ENCODE measurements around the gene LRRN3. TPM values are rescaled to one million over a fixed set of nuclear protein-coding genes. Genes with fewer than 3 reads are reported as not detected.

LRRN3 gene
- total RNA-seq, 5 donors from 2014 or later (not counting 1 experiment from before 2014, with no cell fraction given): 18.5 to 106 (median 52.3) TPM

- H3K9me3 ChIP-seq: no peaks in the 10 kb centered on the region
- Mint-ChIP-seq H3K4me3 (peak overlapping the region in 2 of 3 donors; percentile 89 to 95), H3K9me3 (no peaks in the 10 kb centered on the region), H3K27ac (peak overlapping the region in 1 of 2 donors; percentile 74), H3K36me3 (peaks cover 10% of the 10 kb centered on the region), H3K4me1 (peaks cover 49 to 71% (median 62%) of the 10 kb centered on the region in 3 donors), H3K27me3 (no peaks in the 10 kb centered on the region)
- H3K4me1 ChIP-seq (ENCODE audit: control insufficient read depth in 1 of 2, extremely low read depth in 1 of 2, insufficient read depth in 2 of 2, low read length in 2 of 2): peaks cover 0 to 59% of the 10 kb centered on the region in 2 experiments
- WGBS (ENCODE audit: insufficient coverage): no CpG with 5 or more reads among the region's 3 CpGs
- no peaks in the 10 kb centered on the region for H3K27me3 ChIP-seq (replicated peaks in 1 of 2; ENCODE audit: control insufficient read depth in 2 of 2, extremely low read depth in 1 of 2, insufficient read depth in 2 of 2, low read length in 1 of 2)
- ATAC-seq (replicated peaks in 1 of 4): no peak
- H3K4me3 ChIP-seq (ENCODE audit: control insufficient read depth in 1 of 2, extremely low read depth in 1 of 2, low read length in 1 of 2): peak overlapping the region in 1 of 2 donors; percentile 52
- H3K27ac ChIP-seq (ENCODE audit: low read length): no peak overlapping the region
- CTCF ChIA-PET: interaction anchor here (0.6 to 2.2 kb wide), 5 partner anchors 14 to 709 kb away, joined by 3 to 5 read pairs (median 3); no protein-coding TSS in a partner anchor
- no peak for DNase-seq
- POLR2A ChIA-PET: no interaction called here
- H3K36me3 ChIP-seq (ENCODE audit: control insufficient read depth in 2 of 2, extremely low read depth in 1 of 2, insufficient read depth in 1 of 2, low read length in 1 of 2): peaks cover 0 to 4% of the 10 kb centered on the region in 2 donors
These were observed 6.1 kb downstream of the LRRN3 start for GRCh38 chr7:111096997-111097396.

- POLR2A ChIA-PET: interaction anchor here in 1 of 2 donors (0.6 kb wide), 1 partner anchor 191 kb away, joined by 4 read pairs; no protein-coding TSS in a partner anchor
- Histone ChIP-seq H3K9me3 (no peaks in the 10 kb centered on the region), H3K36me3 (ENCODE audit: control insufficient read depth in 2 of 2, extremely low read depth in 1 of 2, insufficient read depth in 1 of 2, low read length in 1 of 2) (peaks cover 0 to 4% of the 10 kb centered on the region in 2 donors), H3K27ac (ENCODE audit: low read length) (no peak overlapping the region), H3K27me3 (replicated peaks in 1 of 2; ENCODE audit: control insufficient read depth in 2 of 2, extremely low read depth in 1 of 2, insufficient read depth in 2 of 2, low read length in 1 of 2) (no peaks in the 10 kb centered on the region), H3K4me1 (ENCODE audit: control insufficient read depth in 1 of 2, extremely low read depth in 1 of 2, insufficient read depth in 2 of 2, low read length in 2 of 2) (peaks cover 0 to 70% of the 10 kb centered on the region in 2 experiments), H3K4me3 (ENCODE audit: control insufficient read depth in 1 of 2, extremely low read depth in 1 of 2, low read length in 1 of 2) (peak overlapping the region in 1 of 2 donors; percentile 51)
- peak in 34 of 35 experiments; percentile 34 to 82 (median 56) for DNase-seq
- peak overlapping the region; percentile 43 to 95 (median 58) for H3K4me3 Mint-ChIP-seq
- H3K4me1 Mint-ChIP-seq: peaks cover 48 to 64% (median 55%) of the 10 kb centered on the region in 3 donors
- peak; percentile 77 to 95 (median 84) for ATAC-seq (replicated peaks in 1 of 4)
- WGBS (ENCODE audit: insufficient coverage): no CpG with 5 or more reads among the region's 10 CpGs
- H3K9me3 Mint-ChIP-seq: no peaks in the 10 kb centered on the region
- CTCF ChIA-PET: interaction anchor here (0.5 to 2.2 kb wide), 25 partner anchors 8 to 1434 kb away, joined by 3 to 20 read pairs (median 4); no protein-coding TSS in a partner anchor
- peaks cover 12% of the 10 kb centered on the region for H3K36me3 Mint-ChIP-seq
- H3K27me3 Mint-ChIP-seq: no peaks in the 10 kb centered on the region
- H3K27ac Mint-ChIP-seq: peak overlapping the region; percentile 44 to 75
These were observed 7.3 kb downstream of the LRRN3 start for GRCh38 chr7:111098011-111098925.

- no CpG with 5 or more reads among the region's 1 CpG for WGBS (ENCODE audit: insufficient coverage)
- no peaks in the 10 kb centered on the region for H3K9me3 ChIP-seq
- CTCF ChIA-PET: interaction anchor here (0.5 to 2.2 kb wide), 28 partner anchors 8 to 1434 kb away, joined by 3 to 20 read pairs (median 4); no protein-coding TSS in a partner anchor
- H3K9me3 Mint-ChIP-seq: no peaks in the 10 kb centered on the region
- H3K36me3 Mint-ChIP-seq: peaks cover 13% of the 10 kb centered on the region
- no peak overlapping the region for H3K27ac ChIP-seq (ENCODE audit: low read length)
- peak overlapping the region in 1 of 2 donors; percentile 75 for H3K27ac Mint-ChIP-seq
- no peaks in the 10 kb centered on the region for H3K27me3 ChIP-seq (replicated peaks in 1 of 2; ENCODE audit: control insufficient read depth in 2 of 2, extremely low read depth in 1 of 2, insufficient read depth in 2 of 2, low read length in 1 of 2)
- H3K4me1 ChIP-seq (ENCODE audit: control insufficient read depth in 1 of 2, extremely low read depth in 1 of 2, insufficient read depth in 2 of 2, low read length in 2 of 2): peaks cover 0 to 75% of the 10 kb centered on the region in 2 experiments
- no peak for DNase-seq
- H3K4me3 Mint-ChIP-seq: peak overlapping the region in 2 of 3 donors; percentile 43 to 95
- POLR2A ChIA-PET: interaction anchor here in 1 of 2 donors (0.6 kb wide), 2 partner anchors 19 to 192 kb away, joined by 3 to 4 read pairs; no protein-coding TSS in a partner anchor
- H3K4me1 Mint-ChIP-seq: peaks cover 51 to 64% (median 56%) of the 10 kb centered on the region in 3 donors
- peaks cover 0 to 4% of the 10 kb centered on the region in 2 donors for H3K36me3 ChIP-seq (ENCODE audit: control insufficient read depth in 2 of 2, extremely low read depth in 1 of 2, insufficient read depth in 1 of 2, low read length in 1 of 2)
- H3K4me3 ChIP-seq (ENCODE audit: control insufficient read depth in 1 of 2, extremely low read depth in 1 of 2, low read length in 1 of 2): no peak overlapping the region
- peak in 2 of 4 experiments; percentile 14 to 36 for ATAC-seq (replicated peaks in 1 of 4)
- H3K27me3 Mint-ChIP-seq: no peaks in the 10 kb centered on the region
These were observed 8.0 kb downstream of the LRRN3 start for GRCh38 chr7:111098926-111099250.

- Mint-ChIP-seq H3K4me3 (no peak overlapping the region), H3K9me3 (no peaks in the 10 kb centered on the region), H3K27ac (no peak overlapping the region), H3K27me3 (no peaks in the 10 kb centered on the region), H3K4me1 (peaks cover 52 to 66% (median 63%) of the 10 kb centered on the region in 3 donors), H3K36me3 (peaks cover 22% of the 10 kb centered on the region)
- Histone ChIP-seq H3K36me3 (ENCODE audit: control insufficient read depth in 2 of 2, extremely low read depth in 1 of 2, insufficient read depth in 1 of 2, low read length in 1 of 2) (peaks cover 0 to 4% of the 10 kb centered on the region in 2 donors), H3K27me3 (replicated peaks in 1 of 2; ENCODE audit: control insufficient read depth in 2 of 2, extremely low read depth in 1 of 2, insufficient read depth in 2 of 2, low read length in 1 of 2) (no peaks in the 10 kb centered on the region), H3K9me3 (no peaks in the 10 kb centered on the region), H3K27ac (ENCODE audit: low read length) (no peak overlapping the region), H3K4me3 (ENCODE audit: control insufficient read depth in 1 of 2, extremely low read depth in 1 of 2, low read length in 1 of 2) (no peak overlapping the region), H3K4me1 (ENCODE audit: control insufficient read depth in 1 of 2, extremely low read depth in 1 of 2, insufficient read depth in 2 of 2, low read length in 2 of 2) (peaks cover 0 to 75% of the 10 kb centered on the region in 2 experiments)
- no peak for ATAC-seq (replicated peaks in 1 of 4)
- ChIA-PET POLR2A (no interaction called here), CTCF (no interaction called here)
- no CpG with 5 or more reads among the region's 1 CpG for WGBS (ENCODE audit: insufficient coverage)
- no peak for DNase-seq
These were observed 11.1 kb downstream of the LRRN3 start for GRCh38 chr7:111101856-111102646.

GRCh38 chr7:111103136-111103535, 12.2 kb downstream of the LRRN3 start:
- H3K4me1 ChIP-seq (ENCODE audit: control insufficient read depth in 1 of 2, extremely low read depth in 1 of 2, insufficient read depth in 2 of 2, low read length in 2 of 2): peaks cover 0 to 74% of the 10 kb centered on the region in 2 experiments
- ChIA-PET CTCF (no interaction called here), POLR2A (no interaction called here)
- H3K27me3 ChIP-seq (replicated peaks in 1 of 2; ENCODE audit: control insufficient read depth in 2 of 2, extremely low read depth in 1 of 2, insufficient read depth in 2 of 2, low read length in 1 of 2): no peaks in the 10 kb centered on the region
- no peak overlapping the region for H3K27ac ChIP-seq (ENCODE audit: low read length)
- DNase-seq: no peak
- peaks cover 0 to 4% of the 10 kb centered on the region in 2 donors for H3K36me3 ChIP-seq (ENCODE audit: control insufficient read depth in 2 of 2, extremely low read depth in 1 of 2, insufficient read depth in 1 of 2, low read length in 1 of 2)
- Mint-ChIP-seq H3K4me3 (no peak overlapping the region), H3K36me3 (peaks cover 22% of the 10 kb centered on the region), H3K27ac (no peak overlapping the region), H3K4me1 (peaks cover 48 to 64% (median 57%) of the 10 kb centered on the region in 3 donors), H3K27me3 (no peaks in the 10 kb centered on the region), H3K9me3 (no peaks in the 10 kb centered on the region)
- H3K9me3 ChIP-seq: no peaks in the 10 kb centered on the region
- H3K4me3 ChIP-seq (ENCODE audit: control insufficient read depth in 1 of 2, extremely low read depth in 1 of 2, low read length in 1 of 2): no peak overlapping the region
- no CpG with 5 or more reads among the region's 4 CpGs for WGBS (ENCODE audit: insufficient coverage)
- no peak for ATAC-seq (replicated peaks in 1 of 4)
